NCI-H82 (cell line): ENCODE data around the gene ADGRL3.

Source experiments
- DNase-seq: peaks from one replicate; lab custom pipeline; 2025; lab: John Stamatoyannopoulos, UW

ADGRL3 gene

GRCh38 chr4:61996943-61997342, 796.8 kb downstream of the ADGRL3 start:
- DNase-seq, result no peak

DNA sequence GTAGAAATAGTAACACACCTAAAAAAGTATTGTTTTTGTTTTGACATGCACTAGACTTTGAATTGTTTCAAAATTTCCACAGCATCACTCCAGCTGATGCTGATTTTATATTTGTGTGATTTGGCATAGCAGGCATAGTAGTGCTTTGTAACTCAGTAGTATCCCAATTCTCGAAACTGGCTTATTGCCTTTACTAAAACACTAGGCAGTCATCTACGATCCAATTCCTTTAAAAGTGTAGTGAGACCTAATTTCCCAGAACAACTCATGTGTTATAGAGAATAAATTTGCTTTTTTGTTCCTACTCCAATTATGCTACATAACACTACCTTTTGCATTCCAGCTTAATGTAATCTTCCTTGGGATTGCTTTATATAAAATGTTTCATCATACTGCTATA, 797.7 kb downstream of the ADGRL3 start:
- no peak for DNase-seq

DNA sequence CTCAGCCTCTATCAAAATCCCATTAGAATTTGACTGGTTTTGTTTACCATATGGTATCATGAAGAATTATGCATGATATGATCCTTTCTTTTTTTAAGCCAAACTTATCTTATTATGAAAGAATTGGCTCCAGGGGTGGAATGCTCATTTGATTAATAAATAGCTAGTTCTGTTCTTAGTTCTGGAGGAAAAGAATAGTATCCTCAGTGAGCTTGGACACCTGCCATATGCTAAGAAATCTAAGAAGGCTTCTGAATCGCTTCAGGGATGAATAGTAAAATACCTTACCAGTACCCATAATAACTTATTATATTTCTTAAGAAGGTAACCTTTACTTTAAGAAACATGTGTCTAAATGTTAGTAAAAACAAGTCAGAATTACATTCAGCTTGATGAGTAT, 803.6 kb downstream of the ADGRL3 start:
- DNase-seq, result peak; percentile 40

DNA sequence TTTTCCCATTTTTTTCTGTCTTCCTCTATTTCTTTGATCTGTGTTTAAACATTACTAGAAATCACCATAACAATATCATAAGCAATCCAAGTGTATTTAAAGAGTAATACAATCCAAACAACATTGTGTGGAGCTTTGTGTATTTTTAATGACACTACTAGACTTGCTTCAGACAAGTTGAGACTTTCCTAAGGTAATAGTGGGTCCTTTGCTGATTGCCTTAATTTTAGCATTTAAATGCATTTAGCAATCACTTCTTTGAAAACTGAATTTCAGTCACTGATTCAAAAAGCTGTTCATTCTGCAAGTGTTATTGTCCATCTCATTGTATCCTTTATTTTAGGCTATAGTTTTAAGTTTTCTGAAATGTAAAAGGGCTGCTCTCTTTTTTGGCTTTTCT, 804.8 kb downstream of the ADGRL3 start:
- no peak for DNase-seq

DNA sequence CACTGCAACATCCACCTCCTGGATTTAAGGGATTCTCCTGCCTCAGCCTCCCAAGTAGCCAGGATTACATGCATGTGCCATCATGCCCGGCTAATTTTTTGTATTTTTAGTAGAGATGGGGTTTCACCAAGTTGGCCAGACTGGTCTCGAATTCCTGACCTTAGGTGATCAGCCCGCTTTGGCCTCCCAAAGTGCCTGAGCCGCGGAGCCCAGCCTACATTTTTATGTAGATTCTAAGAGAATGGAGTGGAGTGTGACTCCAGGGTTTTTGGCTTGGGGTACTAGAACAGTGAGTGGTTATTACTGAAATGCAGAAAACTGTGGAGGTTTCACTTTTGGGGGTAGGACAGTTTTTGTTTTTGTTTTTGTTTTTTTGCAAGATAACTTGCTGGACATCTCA, 806.0 kb downstream of the ADGRL3 start:
- DNase-seq, result no peak

DNA sequence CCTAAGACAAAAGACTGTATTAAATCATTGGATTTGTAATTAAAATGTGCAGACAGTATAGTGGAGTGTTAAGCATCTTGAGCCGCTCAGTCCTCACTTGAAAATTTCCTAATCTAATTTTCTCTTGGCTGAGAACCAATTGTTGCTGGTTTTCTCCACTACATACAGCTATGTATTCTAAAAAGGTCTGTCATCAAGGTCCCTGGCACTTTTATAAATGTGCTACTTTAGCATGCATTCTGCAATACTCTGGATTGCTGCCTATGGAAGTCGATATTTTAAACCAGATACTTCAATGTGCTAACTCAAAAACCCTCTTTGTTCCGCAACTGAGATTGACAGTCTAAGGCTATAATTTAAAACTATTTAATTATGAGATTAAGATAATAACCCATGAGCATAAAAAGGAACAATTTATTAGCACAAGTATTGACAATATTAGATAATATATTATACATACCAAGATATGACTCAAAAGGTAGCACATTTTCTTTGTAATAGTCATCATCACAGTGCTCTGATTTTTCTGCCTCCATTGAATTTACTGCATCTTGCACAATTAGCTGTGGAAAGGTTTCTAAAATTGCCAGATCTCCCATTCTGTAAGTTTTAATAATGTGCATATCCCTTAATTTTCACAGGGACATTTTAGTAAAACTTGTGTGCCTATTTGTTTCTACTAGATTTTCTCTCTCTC, 815.1 kb downstream of the ADGRL3 start:
- DNase-seq, result peak; percentile 77

GRCh38 chr4:62018537-62018936, 818.4 kb downstream of the ADGRL3 start:
- no peak for DNase-seq

GRCh38 chr4:62023633-62024032, 823.5 kb downstream of the ADGRL3 start:
- DNase-seq, result no peak

GRCh38 chr4:62028745-62029144, 828.6 kb downstream of the ADGRL3 start:
- DNase-seq, result no peak

DNA sequence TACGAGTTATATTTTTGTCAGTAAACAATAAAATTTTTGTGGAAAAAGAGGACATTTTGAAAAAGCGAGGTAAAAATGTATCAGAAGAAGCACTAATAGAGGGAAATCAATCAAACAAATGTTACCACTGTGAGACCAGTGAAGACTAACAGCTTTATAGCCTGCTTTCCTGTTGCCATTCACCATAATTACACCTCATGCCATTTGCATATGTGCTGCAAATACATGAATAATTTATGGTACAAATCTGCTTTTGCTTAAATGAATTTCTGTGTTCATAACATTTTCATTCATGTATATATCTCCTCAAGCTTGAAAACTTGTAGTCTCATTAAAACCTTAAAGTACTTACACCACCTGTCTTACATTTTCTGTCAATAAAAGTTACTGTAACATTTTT, 830.8 kb downstream of the ADGRL3 start:
- no peak for DNase-seq

DNA sequence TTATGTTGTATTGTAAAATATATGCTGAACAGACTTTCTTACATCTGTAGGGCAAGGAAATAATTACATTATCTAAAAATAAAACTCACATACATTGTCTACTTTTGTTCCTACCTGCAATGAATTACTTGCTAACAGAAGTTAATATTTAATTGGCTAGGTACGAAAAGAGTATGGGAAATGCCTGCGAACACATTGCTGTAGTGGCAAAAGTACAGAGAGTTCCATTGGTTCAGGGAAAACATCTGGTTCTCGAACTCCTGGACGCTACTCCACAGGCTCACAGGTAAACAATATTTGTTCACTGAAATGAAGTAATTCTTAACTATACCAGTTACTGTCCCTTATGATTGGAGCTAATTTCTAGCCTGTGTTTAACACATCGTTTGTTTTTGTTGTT, 837.4 kb downstream of the ADGRL3 start:
- no peak for DNase-seq

DNA sequence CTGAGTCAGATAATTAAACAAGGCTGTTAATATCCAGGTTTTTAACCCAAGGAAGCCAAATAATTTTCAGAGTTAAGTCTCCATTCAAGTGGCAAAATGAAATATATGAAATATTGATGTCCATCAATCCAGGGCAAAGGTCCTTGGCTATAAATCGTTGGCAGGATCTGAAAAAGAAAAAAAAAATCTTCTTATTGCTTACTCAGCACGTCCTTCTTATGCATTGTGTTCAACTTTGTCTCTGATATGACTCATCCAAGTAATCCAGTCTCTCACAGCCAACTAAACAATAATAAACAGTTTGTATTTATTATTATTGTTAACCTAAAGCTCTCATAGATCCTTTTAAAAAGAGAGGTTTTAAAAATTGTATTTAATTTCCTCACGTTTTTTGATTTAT, 851.2 kb downstream of the ADGRL3 start:
- no peak for DNase-seq

DNA sequence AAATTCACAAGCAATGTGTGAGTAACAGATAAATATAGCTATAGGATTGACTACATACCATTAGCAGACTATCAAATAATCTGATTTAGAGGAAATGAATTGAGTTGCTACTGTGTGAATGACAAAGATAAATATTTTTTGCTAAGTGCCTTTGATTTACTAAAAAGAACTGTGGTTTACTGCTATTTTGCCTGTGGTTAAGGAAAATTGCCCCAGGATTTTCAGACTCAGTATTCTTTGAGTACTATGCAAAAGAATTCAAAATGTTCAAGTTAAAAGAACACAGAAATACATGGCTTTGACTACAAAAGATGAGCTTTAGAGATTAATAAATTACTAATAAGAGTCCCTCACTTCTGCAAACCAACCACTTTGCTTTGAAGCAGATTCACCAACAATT, 853.8 kb downstream of the ADGRL3 start:
- DNase-seq, result no peak

DNA sequence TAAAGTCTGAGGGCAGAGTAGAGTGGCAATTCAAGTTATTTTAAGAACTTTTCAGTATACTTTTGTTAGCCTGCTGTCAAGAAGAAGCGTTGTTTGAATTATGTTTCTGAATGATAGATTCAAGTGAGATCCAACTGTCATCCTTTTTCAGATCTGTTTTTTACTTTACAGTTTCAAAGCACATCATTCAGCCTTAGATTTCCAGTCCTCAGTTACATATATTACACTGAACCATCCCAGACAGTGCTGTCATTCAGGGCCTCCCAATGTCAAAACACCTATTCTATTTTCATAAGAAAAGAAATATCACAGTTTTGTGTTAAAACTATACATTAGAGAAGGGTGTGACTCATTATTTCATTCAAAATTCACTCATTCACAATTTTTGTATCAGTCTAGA, 856.9 kb downstream of the ADGRL3 start:
- DNase-seq, result no peak

- peak; percentile 16 for DNase-seq
These were observed 858.4 kb downstream of the ADGRL3 start for GRCh38 chr4:62058571-62058970.

DNA sequence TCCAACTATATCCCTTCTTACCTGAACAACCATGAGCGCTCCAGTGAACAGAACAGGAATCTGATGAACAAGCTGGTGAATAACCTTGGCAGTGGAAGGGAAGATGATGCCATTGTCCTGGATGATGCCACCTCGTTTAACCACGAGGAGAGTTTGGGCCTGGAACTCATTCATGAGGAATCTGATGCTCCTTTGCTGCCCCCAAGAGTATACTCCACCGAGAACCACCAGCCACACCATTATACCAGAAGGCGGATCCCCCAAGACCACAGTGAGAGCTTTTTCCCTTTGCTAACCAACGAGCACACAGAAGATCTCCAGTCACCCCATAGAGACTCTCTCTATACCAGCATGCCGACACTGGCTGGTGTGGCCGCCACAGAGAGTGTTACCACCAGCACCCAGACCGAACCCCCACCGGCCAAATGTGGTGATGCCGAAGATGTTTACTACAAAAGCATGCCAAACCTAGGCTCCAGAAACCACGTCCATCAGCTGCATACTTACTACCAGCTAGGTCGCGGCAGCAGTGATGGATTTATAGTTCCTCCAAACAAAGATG, 870.2 kb downstream of the ADGRL3 start:
- no peak for DNase-seq

- no peak for DNase-seq
These were observed 875.0 kb downstream of the ADGRL3 start for GRCh38 chr4:62075089-62075488.

GRCh38 chr4:62075521-62075920, 875.4 kb downstream of the ADGRL3 start:
- no peak for DNase-seq

GRCh38 chr4:62077406-62077805, 877.3 kb downstream of the ADGRL3 start:
- DNase-seq, result no peak

- no peak for DNase-seq
These were observed 880.3 kb downstream of the ADGRL3 start for GRCh38 chr4:62080431-62080830.

GRCh38 chr4:62087706-62088105, 887.6 kb downstream of the ADGRL3 start:
- DNase-seq, result peak; percentile 85

DNA sequence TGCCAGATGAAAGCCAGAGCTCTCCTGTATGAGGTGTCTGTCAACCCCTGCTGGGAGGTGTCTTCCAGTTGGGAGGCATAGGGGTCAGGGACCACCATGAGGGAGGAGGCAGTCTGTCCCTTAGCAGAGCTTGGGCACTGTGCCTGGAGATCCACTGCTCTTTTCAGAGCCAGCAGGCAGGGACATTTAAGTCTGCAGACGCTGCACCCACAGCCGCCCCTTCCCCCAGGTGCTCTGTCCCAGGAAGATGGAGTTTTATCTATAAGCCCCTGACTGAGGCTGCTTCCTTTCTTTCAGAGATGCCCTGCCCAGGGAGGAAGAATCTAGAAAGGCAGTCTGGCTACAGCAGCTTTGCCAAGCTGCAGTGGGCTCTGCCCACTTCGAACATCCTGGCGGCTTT, 893.6 kb downstream of the ADGRL3 start:
- no peak for DNase-seq

DNA sequence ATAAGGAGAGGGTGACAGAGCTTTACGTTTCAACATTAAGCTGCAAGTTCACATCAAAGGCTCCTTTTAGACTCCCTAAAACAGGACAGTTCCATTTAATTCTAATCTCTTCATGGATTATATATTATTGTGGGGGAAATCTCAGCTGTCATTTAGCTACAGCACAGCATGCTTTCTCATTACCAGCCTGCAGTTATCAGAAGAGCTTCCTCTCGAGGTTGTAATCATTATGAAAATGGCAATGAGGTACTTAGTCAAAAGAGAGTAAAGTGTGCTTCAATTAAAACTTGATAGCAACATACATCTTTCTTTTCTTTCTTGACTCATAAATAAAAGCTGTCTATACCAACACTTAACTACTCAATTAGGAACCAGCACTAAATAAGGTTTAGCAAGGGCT, 896.8 kb downstream of the ADGRL3 start:
- no peak for DNase-seq

GRCh38 chr4:62115216-62115615, 915.1 kb downstream of the ADGRL3 start:
- DNase-seq, result no peak
